Neural cell (in vitro differentiated cells): ENCODE results near the gene CAMK1D. TPM values are rescaled to one million over a fixed set of nuclear protein-coding genes. Genes with fewer than 3 reads are reported as not detected.
"Not testable (repeated sequence)": the region's sequence is repeated elsewhere in the genome, so short reads cannot be mapped to it uniquely, and the experiment has no call there.

Experiments used
- H2AFZ ChIP-seq: fragments of 200-600, 300-800 bp; sonication (generic), shearing (Covaris generic); 2 replicates; pipeline ENCODE4 v1.6.0; 2014; ENCODE audit warnings: low read depth, mild to moderate bottlenecking, antibody characterized with exemption, low read length, moderate library complexity
- H3F3A ChIP-seq: fragments of 200-600 bp; shearing (Covaris generic); 2 replicates; pipeline ENCODE4 v1.6.1; 2016; ENCODE audit warnings: mild to moderate bottlenecking, moderate library complexity, mixed read lengths, antibody characterized with exemption, low read length; ENCODE audit not compliant: insufficient read depth, poor library complexity, severe bottlenecking
- H3K27ac ChIP-seq: fragments of 200-600, 300-800 bp; sonication (generic), shearing (Covaris generic); 2 replicates; pipeline ENCODE4 v1.5.1; 2014; ENCODE audit warnings: mild to moderate bottlenecking, low read length, moderate library complexity
- H3K27me3 ChIP-seq: fragments of 300-800, 200-600 bp; sonication (generic), shearing (Covaris generic); 2 replicates; pipeline ENCODE4 v1.6.0; 2014; ENCODE audit warnings: mild to moderate bottlenecking, low read depth, low read length, moderate library complexity; ENCODE audit not compliant: insufficient read depth
- H3K36me3 ChIP-seq: fragments of 300-800, 200-600 bp; sonication (generic), shearing (Covaris generic); 2 replicates; pipeline ENCODE4 v1.5.1; 2014; ENCODE audit warnings: mild to moderate bottlenecking, antibody characterized with exemption, low read length, moderate library complexity; ENCODE audit not compliant: insufficient read depth
- H3K4me2 ChIP-seq: fragments of 300-800, 200-600 bp; sonication (generic), shearing (Covaris generic); 2 replicates; pipeline ENCODE4 v1.6.0; 2014; ENCODE audit warnings: mild to moderate bottlenecking, low read length
- H3K4me3 ChIP-seq: fragments of 300-800, 200-600 bp; sonication (generic), shearing (Covaris generic); 2 replicates; pipeline ENCODE4 v1.5.1; 2014; ENCODE audit warnings: mild to moderate bottlenecking, low read length, moderate library complexity
- H3K79me2 ChIP-seq: fragments of 200-600 bp; shearing (Covaris generic); replicated peaks from 2 replicates; pipeline ENCODE4 v1.6.0; 2014; ENCODE audit warnings: mild to moderate bottlenecking, low read length, moderate library complexity; ENCODE audit not compliant: insufficient read depth
- H3K9ac ChIP-seq: fragments of 300-800, 200-600 bp; sonication (generic), shearing (Covaris generic); 2 replicates; pipeline ENCODE4 v1.6.1; 2016; ENCODE audit warnings: mild to moderate bottlenecking, low read length, mixed read lengths
- H3K9me2 ChIP-seq: fragments of 200-600 bp; shearing (Covaris generic); 2 replicates; pipeline ENCODE4 v1.6.1; 2016; ENCODE audit warnings: mild to moderate bottlenecking, low read length, mixed read lengths; ENCODE audit not compliant: insufficient read depth
- H3K9me3 ChIP-seq: fragments of 200-600, 300-800 bp; sonication (generic), shearing (Covaris generic); 2 replicates; pipeline ENCODE4 v1.6.1; 2016; ENCODE audit warnings: mild to moderate bottlenecking, mixed run types, low read length, moderate library complexity, mixed read lengths
- H4K20me1 ChIP-seq: fragments of 200-600 bp; shearing (Covaris generic); 2 replicates; pipeline ENCODE4 v1.6.1; 2016; ENCODE audit warnings: mild to moderate bottlenecking, mixed run types; ENCODE audit not compliant: insufficient read depth
- EP300 ChIP-seq: fragments of 450-650 bp; conservative IDR thresholded peaks from 2 replicates; pipeline ENCODE4 v1.6.1; 2014; ENCODE audit warnings: antibody characterized with exemption, mild to moderate bottlenecking, moderate library complexity; ENCODE audit not compliant: poor library complexity, severe bottlenecking
- EZH2 ChIP-seq: fragments of 200-600, 300-800 bp; shearing (Covaris generic), sonication (generic); IDR thresholded peaks from 2 replicates; pipeline ENCODE4 v1.6.1; 2014; ENCODE audit warnings: antibody characterized with exemption, low read length, borderline replicate concordance, mild to moderate bottlenecking; ENCODE audit not compliant: insufficient read depth, poor library complexity, severe bottlenecking
- MXI1 ChIP-seq: fragments of 450-650 bp; conservative IDR thresholded peaks from 2 replicates; pipeline ENCODE4 v1.6.1; 2014; ENCODE audit warnings: antibody characterized with exemption, mild to moderate bottlenecking; ENCODE audit not compliant: poor library complexity, severe bottlenecking
- POLR2AphosphoS5 ChIP-seq: IDR thresholded peaks from 2 replicates; pipeline ENCODE4 v1.6.1; 2012
- RAD21 ChIP-seq: fragments of 450-650 bp; conservative IDR thresholded peaks from 2 replicates; pipeline ENCODE4 v1.6.1; 2014; ENCODE audit warnings: antibody characterized with exemption, mild to moderate bottlenecking, moderate library complexity
- SMC3 ChIP-seq: fragments of 450-650 bp; conservative IDR thresholded peaks from 2 replicates; pipeline ENCODE4 v1.6.1; 2014; ENCODE audit warnings: antibody characterized with exemption, mild to moderate bottlenecking, moderate library complexity; ENCODE audit not compliant: poor library complexity
- TAF1 ChIP-seq: IDR thresholded peaks from 2 replicates; pipeline ENCODE4 v1.6.1; 2012; ENCODE audit warnings: low read depth
- polyA plus RNA-seq: library from polyadenylated mRNA; depleted of rRNA; stranded (reverse); fragments of >200 nt; gene quantifications from 2 replicates; pipeline ENCODE4 v1.2.3, GENCODE V29; 2014
- TF ChIP-seq, protein P1 (sequence below): IDR thresholded peaks from 2 replicates; pipeline ENCODE4 v1.6.1; 2012; ENCODE audit warnings: borderline replicate concordance
- TF ChIP-seq, protein P2 (sequence below): fragments of 450-650 bp; IDR thresholded peaks from 2 replicates; pipeline ENCODE4 v1.5.1; 2014; ENCODE audit warnings: antibody characterized with exemption, mild to moderate bottlenecking, moderate library complexity; ENCODE audit not compliant: poor library complexity, severe bottlenecking

The CAMK1D gene
- polyA plus RNA-seq, 1 donor from 2014 or later: 13.8 TPM

DNA sequence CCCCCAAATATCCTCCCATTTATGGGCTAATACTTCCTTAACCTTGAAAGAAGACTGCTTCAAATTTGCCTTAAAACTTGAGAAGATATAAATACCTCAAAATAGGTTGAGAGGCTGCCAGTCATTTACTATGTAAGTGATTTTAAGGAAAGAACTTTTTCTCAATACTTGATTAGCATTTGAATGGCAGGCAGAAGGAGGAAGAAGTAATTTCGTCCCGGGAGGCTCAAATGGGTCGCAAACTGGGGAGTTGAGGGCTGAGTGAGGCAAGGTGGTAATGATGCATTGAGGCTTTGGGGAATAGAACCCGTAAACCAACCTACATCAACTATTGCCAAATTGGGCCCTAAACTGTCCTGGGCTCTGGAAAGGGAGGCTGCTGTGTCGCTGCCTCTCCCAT lies 11.1 kb downstream of the CAMK1D start:
- Histone ChIP-seq H3K27me3 (no peaks in the 10 kb centered on the region), H4K20me1 (no peaks in the 10 kb centered on the region), H3K79me2 (peaks cover 45% of the 10 kb centered on the region), H2AFZ (no peak overlapping the region), H3K27ac (no peak overlapping the region), H3K9me3 (no peaks in the 10 kb centered on the region), H3K9ac (no peak overlapping the region), H3K9me2 (no peaks in the 10 kb centered on the region), H3K36me3 (no peaks in the 10 kb centered on the region), H3K4me3 (no peak overlapping the region), H3K4me2 (no peak overlapping the region), H3F3A (no peaks in the 10 kb centered on the region)
- TF ChIP-seq EZH2 (no peak), TAF1 (no peak), EP300 (no peak), SMC3 (no peak), POLR2AphosphoS5 (no peak), RAD21 (no peak), MXI1 (no peak)
- TF ChIP-seq, protein P1, sequence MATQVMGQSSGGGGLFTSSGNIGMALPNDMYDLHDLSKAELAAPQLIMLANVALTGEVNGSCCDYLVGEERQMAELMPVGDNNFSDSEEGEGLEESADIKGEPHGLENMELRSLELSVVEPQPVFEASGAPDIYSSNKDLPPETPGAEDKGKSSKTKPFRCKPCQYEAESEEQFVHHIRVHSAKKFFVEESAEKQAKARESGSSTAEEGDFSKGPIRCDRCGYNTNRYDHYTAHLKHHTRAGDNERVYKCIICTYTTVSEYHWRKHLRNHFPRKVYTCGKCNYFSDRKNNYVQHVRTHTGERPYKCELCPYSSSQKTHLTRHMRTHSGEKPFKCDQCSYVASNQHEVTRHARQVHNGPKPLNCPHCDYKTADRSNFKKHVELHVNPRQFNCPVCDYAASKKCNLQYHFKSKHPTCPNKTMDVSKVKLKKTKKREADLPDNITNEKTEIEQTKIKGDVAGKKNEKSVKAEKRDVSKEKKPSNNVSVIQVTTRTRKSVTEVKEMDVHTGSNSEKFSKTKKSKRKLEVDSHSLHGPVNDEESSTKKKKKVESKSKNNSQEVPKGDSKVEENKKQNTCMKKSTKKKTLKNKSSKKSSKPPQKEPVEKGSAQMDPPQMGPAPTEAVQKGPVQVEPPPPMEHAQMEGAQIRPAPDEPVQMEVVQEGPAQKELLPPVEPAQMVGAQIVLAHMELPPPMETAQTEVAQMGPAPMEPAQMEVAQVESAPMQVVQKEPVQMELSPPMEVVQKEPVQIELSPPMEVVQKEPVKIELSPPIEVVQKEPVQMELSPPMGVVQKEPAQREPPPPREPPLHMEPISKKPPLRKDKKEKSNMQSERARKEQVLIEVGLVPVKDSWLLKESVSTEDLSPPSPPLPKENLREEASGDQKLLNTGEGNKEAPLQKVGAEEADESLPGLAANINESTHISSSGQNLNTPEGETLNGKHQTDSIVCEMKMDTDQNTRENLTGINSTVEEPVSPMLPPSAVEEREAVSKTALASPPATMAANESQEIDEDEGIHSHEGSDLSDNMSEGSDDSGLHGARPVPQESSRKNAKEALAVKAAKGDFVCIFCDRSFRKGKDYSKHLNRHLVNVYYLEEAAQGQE: no peak
- TF ChIP-seq, protein P2, sequence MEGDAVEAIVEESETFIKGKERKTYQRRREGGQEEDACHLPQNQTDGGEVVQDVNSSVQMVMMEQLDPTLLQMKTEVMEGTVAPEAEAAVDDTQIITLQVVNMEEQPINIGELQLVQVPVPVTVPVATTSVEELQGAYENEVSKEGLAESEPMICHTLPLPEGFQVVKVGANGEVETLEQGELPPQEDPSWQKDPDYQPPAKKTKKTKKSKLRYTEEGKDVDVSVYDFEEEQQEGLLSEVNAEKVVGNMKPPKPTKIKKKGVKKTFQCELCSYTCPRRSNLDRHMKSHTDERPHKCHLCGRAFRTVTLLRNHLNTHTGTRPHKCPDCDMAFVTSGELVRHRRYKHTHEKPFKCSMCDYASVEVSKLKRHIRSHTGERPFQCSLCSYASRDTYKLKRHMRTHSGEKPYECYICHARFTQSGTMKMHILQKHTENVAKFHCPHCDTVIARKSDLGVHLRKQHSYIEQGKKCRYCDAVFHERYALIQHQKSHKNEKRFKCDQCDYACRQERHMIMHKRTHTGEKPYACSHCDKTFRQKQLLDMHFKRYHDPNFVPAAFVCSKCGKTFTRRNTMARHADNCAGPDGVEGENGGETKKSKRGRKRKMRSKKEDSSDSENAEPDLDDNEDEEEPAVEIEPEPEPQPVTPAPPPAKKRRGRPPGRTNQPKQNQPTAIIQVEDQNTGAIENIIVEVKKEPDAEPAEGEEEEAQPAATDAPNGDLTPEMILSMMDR: no peak

DNA sequence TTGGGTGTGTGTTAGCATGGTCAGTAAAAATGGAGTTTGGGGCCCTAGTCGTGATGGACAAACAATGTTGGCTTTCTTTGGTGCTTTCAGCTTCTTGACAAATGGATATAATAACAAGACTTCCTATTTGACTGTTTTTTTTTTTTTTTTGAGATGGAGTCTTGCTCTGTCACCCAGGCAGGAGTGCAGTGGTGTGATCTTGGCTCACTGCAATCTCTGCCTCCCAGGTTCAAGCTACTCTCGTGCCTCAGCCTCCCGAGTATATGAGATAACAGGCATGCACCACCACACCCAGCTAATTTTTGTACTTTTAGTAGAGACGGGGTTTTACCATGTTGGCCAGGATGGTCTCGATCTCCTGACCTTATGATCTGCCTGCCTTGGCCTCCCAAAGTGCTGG lies 11.8 kb downstream of the CAMK1D start:
- H3K9me3 ChIP-seq, H4K20me1 ChIP-seq, H3K4me3 ChIP-seq, H3K27me3 ChIP-seq, H2AFZ ChIP-seq, H3K36me3 ChIP-seq, H3K27ac ChIP-seq, H3K9ac ChIP-seq, H3K9me2 ChIP-seq, H3K4me2 ChIP-seq, H3F3A ChIP-seq: not testable (repeated sequence)
- peaks cover 45% of the 10 kb centered on the region for H3K79me2 ChIP-seq

DNA sequence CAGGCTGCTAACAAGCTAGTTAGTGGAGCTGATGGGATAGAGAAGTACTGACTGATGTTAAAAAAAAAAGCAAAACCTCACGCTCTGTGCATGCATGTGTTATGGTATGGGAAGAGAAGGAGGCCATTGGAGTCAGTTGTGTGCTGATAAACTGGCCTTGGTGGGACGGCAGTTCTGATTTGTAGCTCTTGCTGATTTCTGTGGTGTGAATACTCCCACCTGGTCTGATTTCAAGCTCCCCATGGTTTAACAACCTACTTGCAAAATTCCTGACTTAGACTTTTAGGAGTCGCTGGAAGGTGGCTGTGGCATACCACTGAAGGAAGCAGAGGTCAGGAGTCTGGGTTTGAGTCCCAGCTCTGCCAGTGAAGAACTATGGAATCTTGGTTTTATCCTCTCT lies 15.2 kb downstream of the CAMK1D start:
- Histone ChIP-seq H3K36me3 (no peaks in the 10 kb centered on the region), H3K27ac (no peak overlapping the region), H3K79me2 (peaks cover 20% of the 10 kb centered on the region), H3K9ac (no peak overlapping the region), H3K9me3 (no peaks in the 10 kb centered on the region), H4K20me1 (no peaks in the 10 kb centered on the region), H3K27me3 (no peaks in the 10 kb centered on the region), H2AFZ (no peak overlapping the region), H3K4me2 (no peak overlapping the region), H3K4me3 (no peak overlapping the region), H3K9me2 (no peaks in the 10 kb centered on the region), H3F3A (no peaks in the 10 kb centered on the region)
- TF ChIP-seq, protein P1: no peak
- TF ChIP-seq EZH2 (no peak), EP300 (no peak)
- TF ChIP-seq, protein P2: no peak
